HG02970 (cell line): ENCODE data around the gene PCDHA6.
"Not testable (repeated sequence)": the region's sequence is repeated elsewhere in the genome, so short reads cannot be mapped to it uniquely, and the experiment has no call there.

Experiments used
- ATAC-seq: cut with Tn5 transposase; IDR thresholded peaks from one replicate; pipeline ENCODE4 v1.9.1; 2021; ENCODE audit warnings: mild to moderate bottlenecking, moderate library complexity, moderate number of reproducible peaks; ENCODE audit not compliant: unreplicated experiment, low FRiP score

The PCDHA6 gene

GRCh38 chr5:140857177-140857986 lies 29.6 kb downstream of the PCDHA6 start:
- ATAC-seq: no peak

- no peak for ATAC-seq
Measured at GRCh38 chr5:140857987-140858240, 30.2 kb downstream of the PCDHA6 start.

GRCh38 chr5:140862441-140863295 lies 34.9 kb downstream of the PCDHA6 start:
- no peak for ATAC-seq

- ATAC-seq: no peak
Measured at GRCh38 chr5:140868721-140869554, 41.2 kb downstream of the PCDHA6 start, which contains the start of gene PCDHA11. TSS of gene PCDHA11 (plus strand) at chr5:140868957. CDS start at chr5:140869104, 147 bp downstream.

GRCh38 chr5:140869555-140869886 lies 41.8 kb downstream of the PCDHA6 start:
- ATAC-seq: no peak

GRCh38 chr5:140870221-140871201 lies 42.8 kb downstream of the PCDHA6 start:
- ATAC-seq: no peak

- ATAC-seq: no peak
Measured at GRCh38 chr5:140875085-140876065, 47.6 kb downstream of the PCDHA6 start, which contains the start of gene PCDHA12. TSS of gene PCDHA12 (plus strand) at chr5:140875308. CDS start at chr5:140875473, 165 bp downstream.

GRCh38 chr5:140876541-140877261 lies 48.9 kb downstream of the PCDHA6 start:
- ATAC-seq: not testable (repeated sequence)

GRCh38 chr5:140877262-140877581 lies 49.5 kb downstream of the PCDHA6 start:
- no peak for ATAC-seq
